ENCODE measurements around the gene ESR1.
"Not testable (repeated sequence)": the region's sequence is repeated elsewhere in the genome, so short reads cannot be mapped to it uniquely, and the experiment has no call there.

The ESR1 gene

DNA sequence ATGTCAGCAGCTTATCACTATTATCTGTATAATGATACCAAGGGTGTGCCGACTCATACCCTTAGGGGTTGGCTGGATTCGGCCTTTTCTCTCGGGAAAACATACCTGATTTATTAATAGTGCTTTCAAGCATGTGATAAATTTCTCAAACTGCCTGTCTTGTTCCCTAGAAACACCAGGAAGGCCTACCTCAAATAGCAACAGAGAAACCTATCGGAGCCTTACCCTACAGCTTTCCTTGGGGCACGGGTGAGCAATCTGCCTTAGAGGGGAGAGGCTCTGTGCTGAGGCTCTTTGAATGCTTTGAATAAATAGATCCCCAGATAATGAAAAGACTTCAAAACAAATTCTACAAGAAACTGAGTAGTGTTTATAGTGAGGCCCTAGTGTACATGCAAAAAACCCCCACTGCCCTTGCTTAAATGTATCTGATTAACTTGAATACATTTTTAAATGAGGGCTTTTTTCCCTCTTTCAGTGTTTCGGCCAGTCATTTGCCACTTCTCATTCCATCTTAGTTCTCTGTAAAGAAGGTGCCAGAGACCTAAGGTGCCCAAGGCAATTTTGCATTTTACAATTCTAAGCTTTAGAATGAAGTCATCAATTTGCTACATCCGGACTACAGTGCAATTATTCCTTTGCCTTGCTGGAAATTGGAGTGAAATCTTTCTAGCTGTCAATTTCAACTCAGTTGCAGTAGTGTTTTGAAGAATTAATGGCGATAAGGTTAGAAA, 320.1 kb downstream of the ESR1 start:
- Histone ChIP-seq H3K27me3 (ENCODE audit: insufficient read depth, low read length) (no peaks in the 10 kb centered on the region), H3K4me3 (ENCODE audit: low read length) (no peak overlapping the region), H3K9ac (ENCODE audit: low read depth, low read length) (no peak overlapping the region), H3K36me3 (ENCODE audit: insufficient read depth, low read depth, low read length) (no peaks in the 10 kb centered on the region), H3K4me1 (ENCODE audit: insufficient read depth, low read length) (no peaks in the 10 kb centered on the region), H3K9me3 (ENCODE audit: insufficient read depth, low read depth, low read length) (no peaks in the 10 kb centered on the region), H3K27ac (ENCODE audit: low read length) (no peak overlapping the region)

DNA sequence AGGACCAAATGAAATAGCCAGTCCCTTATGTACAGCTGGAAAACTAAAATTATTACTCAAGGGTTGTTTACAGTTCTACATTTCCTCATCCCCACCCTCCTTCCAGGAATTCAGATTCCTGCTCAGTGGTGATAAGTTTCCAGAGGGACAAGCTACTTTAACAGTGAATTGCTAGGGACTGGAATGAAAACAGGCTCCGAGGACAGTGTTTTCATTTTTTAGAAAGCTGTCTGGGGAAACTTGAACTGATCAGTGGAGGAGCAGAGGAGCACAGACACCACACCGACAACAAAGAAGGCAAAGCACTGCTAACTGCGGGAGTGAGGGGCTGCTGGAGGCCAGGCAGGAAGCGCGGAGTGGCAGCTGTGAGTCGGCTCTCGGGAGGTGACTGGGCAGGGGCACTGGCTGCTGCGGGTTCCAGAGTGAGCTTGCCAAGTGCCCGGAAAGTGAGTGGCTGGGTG, 322.2 kb downstream of the ESR1 start:
- H3K4me3 ChIP-seq (ENCODE audit: low read length) = no peak overlapping the region
- no peak overlapping the region for H3K9ac ChIP-seq (ENCODE audit: low read depth, low read length)
- no peaks in the 10 kb centered on the region for H3K4me1 ChIP-seq (ENCODE audit: insufficient read depth, low read length)
- H3K9me3 ChIP-seq (ENCODE audit: insufficient read depth, low read depth, low read length) = no peaks in the 10 kb centered on the region
- no peaks in the 10 kb centered on the region for H3K27me3 ChIP-seq (ENCODE audit: insufficient read depth, low read length)
- H3K36me3 ChIP-seq (ENCODE audit: insufficient read depth, low read depth, low read length) = no peaks in the 10 kb centered on the region
- no peak overlapping the region for H3K27ac ChIP-seq (ENCODE audit: low read length)

DNA sequence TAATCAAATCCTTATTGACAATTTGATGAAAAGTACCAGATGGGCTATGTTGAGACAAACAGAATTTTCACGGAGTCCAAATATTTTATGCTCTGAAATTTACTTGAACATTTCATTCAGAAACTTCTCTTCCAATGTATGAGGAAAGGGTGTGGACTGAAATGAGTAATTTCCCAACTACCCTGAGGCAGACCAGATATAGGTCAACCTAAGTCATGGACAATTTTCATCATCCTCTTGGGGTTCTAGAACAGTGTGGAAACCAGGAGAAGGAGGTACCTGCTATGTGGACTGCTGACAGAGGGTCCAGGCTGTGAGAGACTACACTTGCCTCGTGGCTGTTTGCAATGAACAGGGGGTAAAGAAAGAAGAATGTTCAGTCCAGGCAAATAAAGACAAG, 323.0 kb downstream of the ESR1 start:
- no peak overlapping the region for H3K27ac ChIP-seq (ENCODE audit: low read length)
- H3K4me1 ChIP-seq (ENCODE audit: insufficient read depth, low read length) = no peaks in the 10 kb centered on the region
- no peaks in the 10 kb centered on the region for H3K27me3 ChIP-seq (ENCODE audit: insufficient read depth, low read length)
- H3K4me3 ChIP-seq (ENCODE audit: low read length) = no peak overlapping the region
- no peaks in the 10 kb centered on the region for H3K9me3 ChIP-seq (ENCODE audit: insufficient read depth, low read depth, low read length)
- H3K9ac ChIP-seq (ENCODE audit: low read depth, low read length) = no peak overlapping the region
- no peaks in the 10 kb centered on the region for H3K36me3 ChIP-seq (ENCODE audit: insufficient read depth, low read depth, low read length)

DNA sequence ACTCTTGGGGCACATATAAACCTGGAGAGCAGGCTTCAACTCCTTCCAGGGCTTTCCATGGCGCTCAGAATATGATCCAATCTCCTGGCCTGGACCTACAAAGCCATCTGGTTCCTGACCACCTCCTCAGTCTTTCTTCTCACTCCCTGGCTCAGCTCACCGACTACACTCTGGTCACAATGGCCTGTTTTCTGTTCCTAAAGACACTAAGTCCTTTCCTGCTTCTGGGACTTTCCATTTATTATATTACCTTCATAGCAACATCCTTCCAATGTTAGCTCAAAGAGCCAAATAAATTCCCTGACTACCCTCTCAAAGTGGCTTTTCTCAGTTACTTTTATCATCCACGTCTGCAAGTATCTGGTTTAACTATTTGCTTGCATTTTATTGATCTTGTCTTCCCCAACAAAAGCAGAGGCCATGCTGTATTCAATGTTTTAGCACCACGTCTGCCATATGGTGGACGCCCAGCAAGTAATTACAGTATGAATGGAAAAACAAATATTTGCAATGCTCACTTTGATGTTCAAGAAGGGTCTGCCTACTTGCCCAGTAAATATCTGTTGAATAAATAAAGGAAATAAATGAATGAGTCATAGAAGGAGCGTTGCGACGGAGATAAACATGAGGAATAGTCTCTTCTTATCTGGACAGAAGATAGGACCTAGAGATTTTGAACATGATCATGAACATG, 328.4 kb downstream of the ESR1 start:
- Histone ChIP-seq H3K27me3 (ENCODE audit: insufficient read depth, low read length) (no peaks in the 10 kb centered on the region), H3K27ac (ENCODE audit: low read length) (no peak overlapping the region), H3K9me3 (ENCODE audit: insufficient read depth, low read depth, low read length) (no peaks in the 10 kb centered on the region), H3K36me3 (ENCODE audit: insufficient read depth, low read depth, low read length) (no peaks in the 10 kb centered on the region), H3K9ac (ENCODE audit: low read depth, low read length) (no peak overlapping the region), H3K4me3 (ENCODE audit: low read length) (no peak overlapping the region), H3K4me1 (ENCODE audit: insufficient read depth, low read length) (no peaks in the 10 kb centered on the region)

DNA sequence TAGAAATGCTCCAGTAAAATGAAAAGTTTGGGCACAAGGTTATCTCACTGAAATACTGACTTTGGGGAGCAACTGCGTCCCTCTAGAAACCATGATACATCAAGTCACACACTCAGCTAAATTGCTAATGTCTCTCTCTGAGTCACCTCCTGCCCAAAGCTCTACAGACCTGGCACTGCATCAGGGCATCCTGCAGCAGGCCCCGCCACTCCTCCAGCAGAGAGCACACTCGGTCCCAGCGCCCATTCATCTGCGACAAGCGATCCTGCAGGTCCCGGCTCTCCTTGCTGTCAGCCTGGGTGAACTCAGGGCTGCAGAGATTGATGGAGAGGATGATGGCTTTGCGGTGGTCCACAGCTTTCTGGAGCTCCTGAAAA, 329.0 kb downstream of the ESR1 start:
- no peak overlapping the region for H3K4me3 ChIP-seq (ENCODE audit: low read length)
- no peak overlapping the region for H3K27ac ChIP-seq (ENCODE audit: low read length)
- no peaks in the 10 kb centered on the region for H3K4me1 ChIP-seq (ENCODE audit: insufficient read depth, low read length)
- H3K36me3 ChIP-seq (ENCODE audit: insufficient read depth, low read depth, low read length) = no peaks in the 10 kb centered on the region
- no peak overlapping the region for H3K9ac ChIP-seq (ENCODE audit: low read depth, low read length)
- H3K27me3 ChIP-seq (ENCODE audit: insufficient read depth, low read length) = no peaks in the 10 kb centered on the region
- H3K9me3 ChIP-seq (ENCODE audit: insufficient read depth, low read depth, low read length) = no peaks in the 10 kb centered on the region

DNA sequence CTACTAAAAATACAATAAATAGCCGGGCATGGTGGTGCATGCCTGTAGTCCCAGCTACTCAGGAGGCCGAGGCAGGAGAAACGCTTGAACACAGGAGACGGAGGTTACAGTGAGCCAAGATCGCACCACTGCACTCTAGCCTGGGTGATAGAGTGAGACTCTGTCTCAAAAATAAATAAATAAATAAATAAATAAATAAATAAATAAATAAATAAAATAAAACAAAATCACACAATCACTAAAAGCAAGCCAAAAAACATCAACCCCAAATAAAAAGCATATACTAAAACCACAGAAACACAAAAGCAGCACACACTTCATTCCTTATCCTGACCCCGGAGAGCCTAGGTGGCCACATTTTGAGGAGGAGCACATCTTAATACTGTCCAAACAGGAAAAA, 330.9 kb downstream of the ESR1 start:
- not testable (repeated sequence) for H3K27me3 ChIP-seq (ENCODE audit: insufficient read depth, low read length); H3K4me3 ChIP-seq (ENCODE audit: low read length); H3K9me3 ChIP-seq (ENCODE audit: insufficient read depth, low read depth, low read length); H3K4me1 ChIP-seq (ENCODE audit: insufficient read depth, low read length); H3K9ac ChIP-seq (ENCODE audit: low read depth, low read length); H3K27ac ChIP-seq (ENCODE audit: low read length); H3K36me3 ChIP-seq (ENCODE audit: insufficient read depth, low read depth, low read length)

DNA sequence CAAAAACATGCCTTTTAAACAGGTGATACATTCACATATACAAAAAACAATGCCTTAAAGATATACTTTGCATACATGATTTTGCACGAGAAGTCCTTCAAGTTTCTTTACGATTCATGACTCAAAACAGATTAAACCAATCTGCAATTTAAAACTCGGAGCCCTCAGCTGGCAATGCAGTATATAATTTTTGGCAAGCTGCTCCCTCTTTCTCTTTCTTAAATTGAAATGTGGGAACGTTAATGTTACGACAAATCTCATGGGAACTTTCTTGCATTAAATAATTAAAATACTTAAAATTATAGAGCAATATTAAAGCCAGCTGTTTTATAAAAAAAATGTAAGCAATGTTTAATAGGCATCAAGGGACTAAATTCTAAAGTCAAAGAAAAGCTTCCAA, 334.6 kb downstream of the ESR1 start:
- H3K4me1 ChIP-seq (ENCODE audit: insufficient read depth, low read length) = no peaks in the 10 kb centered on the region
- no peak overlapping the region for H3K27ac ChIP-seq (ENCODE audit: low read length)
- H3K9me3 ChIP-seq (ENCODE audit: insufficient read depth, low read depth, low read length) = no peaks in the 10 kb centered on the region
- no peaks in the 10 kb centered on the region for H3K36me3 ChIP-seq (ENCODE audit: insufficient read depth, low read depth, low read length)
- H3K4me3 ChIP-seq (ENCODE audit: low read length) = no peak overlapping the region
- H3K27me3 ChIP-seq (ENCODE audit: insufficient read depth, low read length) = no peaks in the 10 kb centered on the region
- H3K9ac ChIP-seq (ENCODE audit: low read depth, low read length) = no peak overlapping the region

DNA sequence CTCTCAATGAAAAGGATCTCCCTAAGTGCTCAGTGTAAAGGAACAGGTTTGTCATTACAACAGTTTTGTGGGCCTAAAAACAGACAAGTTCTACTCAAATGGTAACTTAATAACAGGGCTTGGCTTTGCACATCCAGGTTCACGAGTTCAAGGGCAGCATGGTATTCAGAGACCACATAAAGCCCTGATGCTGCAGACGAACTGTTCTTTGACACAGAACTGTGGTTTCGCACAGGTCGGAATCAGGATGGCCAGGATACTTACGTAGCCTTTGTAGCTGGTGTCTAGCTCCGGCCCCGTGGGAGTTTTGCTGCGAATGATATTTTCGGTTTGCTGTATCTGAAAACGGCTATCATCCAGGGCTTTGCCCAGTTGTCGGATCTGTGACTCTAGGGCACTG, 335.9 kb downstream of the ESR1 start:
- Histone ChIP-seq H3K9ac (ENCODE audit: low read depth, low read length) (no peak overlapping the region), H3K27me3 (ENCODE audit: insufficient read depth, low read length) (no peaks in the 10 kb centered on the region), H3K9me3 (ENCODE audit: insufficient read depth, low read depth, low read length) (no peaks in the 10 kb centered on the region), H3K4me3 (ENCODE audit: low read length) (no peak overlapping the region), H3K4me1 (ENCODE audit: insufficient read depth, low read length) (no peaks in the 10 kb centered on the region), H3K27ac (ENCODE audit: low read length) (no peak overlapping the region), H3K36me3 (ENCODE audit: insufficient read depth, low read depth, low read length) (no peaks in the 10 kb centered on the region)

DNA sequence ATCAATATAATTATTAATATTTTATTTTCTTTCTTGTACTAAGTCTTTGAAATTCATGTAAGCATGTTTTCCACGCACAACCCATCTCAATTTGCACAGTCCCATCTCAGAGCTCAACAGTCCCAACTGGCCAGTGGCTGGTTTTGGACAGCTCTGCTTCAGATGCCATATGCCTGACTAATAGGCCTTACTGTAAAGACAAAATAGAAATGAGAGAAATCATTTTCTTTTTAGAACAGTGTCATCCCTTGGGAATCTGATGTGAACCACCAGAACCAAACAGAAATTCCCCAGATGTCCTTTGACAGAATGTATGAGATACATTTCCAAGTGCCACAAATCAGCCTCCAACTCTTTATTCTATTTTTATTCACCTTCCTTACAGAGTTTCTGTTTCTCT, 338.9 kb downstream of the ESR1 start:
- no peaks in the 10 kb centered on the region for H3K9me3 ChIP-seq (ENCODE audit: insufficient read depth, low read depth, low read length)
- no peak overlapping the region for H3K27ac ChIP-seq (ENCODE audit: low read length)
- H3K27me3 ChIP-seq (ENCODE audit: insufficient read depth, low read length) = no peaks in the 10 kb centered on the region
- H3K9ac ChIP-seq (ENCODE audit: low read depth, low read length) = no peak overlapping the region
- no peaks in the 10 kb centered on the region for H3K36me3 ChIP-seq (ENCODE audit: insufficient read depth, low read depth, low read length)
- H3K4me3 ChIP-seq (ENCODE audit: low read length) = no peak overlapping the region
- H3K4me1 ChIP-seq (ENCODE audit: insufficient read depth, low read length) = no peaks in the 10 kb centered on the region

DNA sequence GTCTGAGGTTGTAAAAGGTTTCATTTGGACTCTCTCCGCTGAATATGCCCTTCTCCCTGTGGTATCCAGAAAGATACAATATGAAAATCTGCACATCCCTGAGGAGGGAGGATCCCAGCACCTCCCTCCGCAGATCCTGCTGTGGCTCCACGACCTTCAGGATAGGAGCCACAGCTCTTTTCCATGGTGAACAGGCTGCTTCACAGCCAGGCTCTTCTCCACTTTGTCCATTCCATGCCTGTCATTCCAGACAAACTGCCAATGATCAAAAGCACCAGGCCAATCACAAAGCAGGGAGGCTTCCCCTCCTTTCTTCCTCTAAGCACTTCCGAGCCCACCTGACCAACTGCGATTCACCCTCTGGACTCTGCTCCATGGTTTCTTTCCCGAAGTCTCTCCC, 339.8 kb downstream of the ESR1 start:
- H3K9me3 ChIP-seq (ENCODE audit: insufficient read depth, low read depth, low read length) = no peaks in the 10 kb centered on the region
- H3K4me1 ChIP-seq (ENCODE audit: insufficient read depth, low read length) = no peaks in the 10 kb centered on the region
- H3K27me3 ChIP-seq (ENCODE audit: insufficient read depth, low read length) = no peaks in the 10 kb centered on the region
- H3K4me3 ChIP-seq (ENCODE audit: low read length) = no peak overlapping the region
- no peak overlapping the region for H3K9ac ChIP-seq (ENCODE audit: low read depth, low read length)
- H3K27ac ChIP-seq (ENCODE audit: low read length) = no peak overlapping the region
- no peaks in the 10 kb centered on the region for H3K36me3 ChIP-seq (ENCODE audit: insufficient read depth, low read depth, low read length)

DNA sequence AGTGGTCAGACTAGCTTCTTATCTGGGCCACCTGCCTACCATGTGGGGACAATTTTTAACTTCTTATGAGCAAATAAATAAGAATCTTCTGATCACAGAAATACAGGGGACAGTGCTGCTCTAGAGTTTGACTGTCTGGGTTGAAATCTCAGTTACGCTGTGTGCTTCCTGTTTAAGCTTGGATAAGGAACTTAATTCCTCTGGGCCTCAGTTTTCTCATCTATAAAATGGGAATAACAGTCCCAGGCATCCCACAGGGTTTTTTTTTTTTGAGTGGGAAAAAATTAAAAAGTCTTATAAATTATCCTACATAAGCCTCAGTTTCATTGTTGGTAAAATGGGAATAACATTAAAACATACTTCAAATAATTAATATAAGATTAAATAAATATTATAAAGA, 340.9 kb downstream of the ESR1 start:
- no peaks in the 10 kb centered on the region for H3K4me1 ChIP-seq (ENCODE audit: insufficient read depth, low read length)
- no peaks in the 10 kb centered on the region for H3K9me3 ChIP-seq (ENCODE audit: insufficient read depth, low read depth, low read length)
- H3K9ac ChIP-seq (ENCODE audit: low read depth, low read length) = no peak overlapping the region
- H3K27ac ChIP-seq (ENCODE audit: low read length) = no peak overlapping the region
- no peaks in the 10 kb centered on the region for H3K36me3 ChIP-seq (ENCODE audit: insufficient read depth, low read depth, low read length)
- no peaks in the 10 kb centered on the region for H3K27me3 ChIP-seq (ENCODE audit: insufficient read depth, low read length)
- no peak overlapping the region for H3K4me3 ChIP-seq (ENCODE audit: low read length)

DNA sequence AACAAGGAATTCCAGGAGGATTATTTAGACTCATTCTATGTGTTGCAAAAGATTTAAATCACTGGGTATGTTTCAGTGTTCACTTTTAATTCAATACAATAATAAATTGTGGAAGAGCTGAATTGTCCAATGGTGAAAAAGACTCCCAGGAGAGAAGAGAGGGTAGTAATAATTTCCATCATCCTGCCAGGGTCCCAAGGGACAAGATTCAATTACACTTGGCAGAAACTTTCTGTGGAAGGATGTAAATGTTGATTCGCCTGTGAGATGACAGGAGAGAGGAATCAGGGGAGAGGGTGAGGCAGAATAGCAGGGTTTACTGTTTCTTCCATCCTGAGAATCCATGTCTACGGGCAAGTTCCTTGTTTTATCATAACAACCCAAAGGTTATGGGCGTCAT, 342.7 kb downstream of the ESR1 start:
- Histone ChIP-seq H3K27me3 (ENCODE audit: insufficient read depth, low read length) (no peaks in the 10 kb centered on the region), H3K4me1 (ENCODE audit: insufficient read depth, low read length) (no peaks in the 10 kb centered on the region), H3K36me3 (ENCODE audit: insufficient read depth, low read depth, low read length) (no peaks in the 10 kb centered on the region), H3K4me3 (ENCODE audit: low read length) (no peak overlapping the region), H3K9ac (ENCODE audit: low read depth, low read length) (no peak overlapping the region), H3K27ac (ENCODE audit: low read length) (no peak overlapping the region), H3K9me3 (ENCODE audit: insufficient read depth, low read depth, low read length) (no peaks in the 10 kb centered on the region)

All from iPS-20b (cell line).